Activated T-cell treated with anti-CD3 and anti-CD28 coated beads, Interleukin-2, amount 50 U/mL, for 1 hour (primary cell): ENCODE results near the gene RAMP1.
A peak's percentile ranks its signal among the peaks of the same experiment; 100 is the strongest.
"Not testable (repeated sequence)": the region's sequence is repeated elsewhere in the genome, so short reads cannot be mapped to it uniquely, and the experiment has no call there.

ENCODE experiments used
- DNase-seq: peaks from one replicate; pipeline ENCODE4 v3.0.0-alpha.2; 2020

The RAMP1 gene

GRCh38 chr2:237922641-237923361 is 63.4 kb downstream of the RAMP1 start:
- DNase-seq = no peak

GRCh38 chr2:237923481-237924163 is 64.2 kb downstream of the RAMP1 start:
- DNase-seq = peak; percentile 84

GRCh38 chr2:237924164-237924534 is 64.7 kb downstream of the RAMP1 start:
- DNase-seq = no peak

- DNase-seq = no peak
Observed at GRCh38 chr2:237927135-237927534, 67.7 kb downstream of the RAMP1 start.

GRCh38 chr2:237927986-237928385 is 68.6 kb downstream of the RAMP1 start:
- no peak for DNase-seq

GRCh38 chr2:237929979-237930378 is 70.6 kb downstream of the RAMP1 start:
- no peak for DNase-seq

GRCh38 chr2:237931205-237931721 is 71.8 kb downstream of the RAMP1 start:
- no peak for DNase-seq

- DNase-seq = no peak
Observed at GRCh38 chr2:237932731-237933131, 73.3 kb downstream of the RAMP1 start.

GRCh38 chr2:237934186-237934585 is 74.8 kb downstream of the RAMP1 start:
- DNase-seq = no peak

- DNase-seq = no peak
Observed at GRCh38 chr2:237935740-237936452, 76.5 kb downstream of the RAMP1 start.

GRCh38 chr2:237939251-237939650 is 79.8 kb downstream of the RAMP1 start:
- DNase-seq = no peak

GRCh38 chr2:237940828-237941227 is 81.4 kb downstream of the RAMP1 start:
- DNase-seq = no peak

- no peak for DNase-seq
Observed at GRCh38 chr2:237941239-237941638, 81.8 kb downstream of the RAMP1 start.

GRCh38 chr2:237942513-237942899 is 83.1 kb downstream of the RAMP1 start:
- DNase-seq = no peak

- DNase-seq = no peak
Observed at GRCh38 chr2:237943395-237944094, 84.1 kb downstream of the RAMP1 start.

GRCh38 chr2:237944302-237944701 is 84.9 kb downstream of the RAMP1 start:
- no peak for DNase-seq

- DNase-seq = no peak
Observed at GRCh38 chr2:237946423-237946822, 87.0 kb downstream of the RAMP1 start.

GRCh38 chr2:237951354-237951753 is 91.9 kb downstream of the RAMP1 start:
- DNase-seq = not testable (repeated sequence)

- no peak for DNase-seq
Observed at GRCh38 chr2:237951878-237952277, 92.5 kb downstream of the RAMP1 start.

- no peak for DNase-seq
Observed at GRCh38 chr2:237952851-237953250, 93.4 kb downstream of the RAMP1 start.

- no peak for DNase-seq
Observed at GRCh38 chr2:237955640-237956401, 96.4 kb downstream of the RAMP1 start.

GRCh38 chr2:237956402-237956736 is 96.9 kb downstream of the RAMP1 start:
- DNase-seq = no peak

GRCh38 chr2:237961637-237962036 is 102.2 kb downstream of the RAMP1 start:
- no peak for DNase-seq
